GM12873 (cell line): ENCODE data around the gene RND3.

Source experiments
- CTCF ChIP-seq: IDR thresholded peaks from 2 replicates; pipeline ENCODE4 v1.5.1; 2012; ENCODE audit warnings: low read depth, mild to moderate bottlenecking, moderate library complexity, low read length, control low read depth; ENCODE audit not compliant: insufficient read depth; ENCODE audit errors: missing control alignments

RND3 gene

DNA sequence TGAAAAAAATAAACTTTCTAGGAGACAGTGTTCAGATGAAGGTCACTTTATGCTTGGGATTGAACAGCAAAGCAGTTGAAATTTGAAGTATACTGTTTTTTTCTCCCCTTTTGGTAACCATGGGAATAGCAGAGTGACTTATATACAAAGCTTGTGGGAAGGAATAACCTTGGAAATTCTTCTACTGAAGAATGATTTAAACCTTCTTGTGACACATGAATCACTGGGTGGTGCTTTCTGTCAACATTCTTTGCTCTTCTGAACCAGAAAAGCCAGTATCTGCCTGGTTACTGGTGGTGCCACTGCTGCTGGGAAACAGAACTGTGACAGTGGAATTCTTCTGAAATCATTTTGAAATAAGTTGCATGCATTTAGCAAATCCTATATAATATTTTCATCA lies 39.4 kb upstream of the RND3 start:
- TF ChIP-seq CTCF: no peak

GRCh38 chr2:150526006-150526405 lies 38.5 kb upstream of the RND3 start:
- no peak for TF ChIP-seq CTCF

GRCh38 chr2:150522269-150522668 lies 34.8 kb upstream of the RND3 start:
- TF ChIP-seq CTCF: no peak

GRCh38 chr2:150520887-150521664 lies 33.6 kb upstream of the RND3 start:
- no peak for TF ChIP-seq CTCF

DNA sequence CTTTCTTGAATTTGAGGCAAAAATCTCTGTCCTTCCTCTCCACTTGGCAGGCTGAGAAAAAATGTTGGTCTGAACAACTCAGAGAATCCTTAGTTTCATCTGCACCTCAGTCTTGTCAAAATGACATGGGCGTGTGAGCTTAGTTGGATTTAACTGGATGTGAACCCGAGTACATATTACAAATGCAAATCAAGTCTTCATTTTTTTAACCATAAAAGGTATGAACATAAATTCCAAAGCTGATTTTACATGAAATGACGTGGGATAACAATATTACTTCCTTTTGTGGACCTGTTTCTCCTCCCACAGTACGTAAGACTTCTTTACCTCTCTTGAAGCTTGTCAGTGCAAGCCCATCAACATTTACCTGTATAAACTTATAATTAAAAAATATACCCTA lies 32.6 kb upstream of the RND3 start:
- no peak for TF ChIP-seq CTCF

DNA sequence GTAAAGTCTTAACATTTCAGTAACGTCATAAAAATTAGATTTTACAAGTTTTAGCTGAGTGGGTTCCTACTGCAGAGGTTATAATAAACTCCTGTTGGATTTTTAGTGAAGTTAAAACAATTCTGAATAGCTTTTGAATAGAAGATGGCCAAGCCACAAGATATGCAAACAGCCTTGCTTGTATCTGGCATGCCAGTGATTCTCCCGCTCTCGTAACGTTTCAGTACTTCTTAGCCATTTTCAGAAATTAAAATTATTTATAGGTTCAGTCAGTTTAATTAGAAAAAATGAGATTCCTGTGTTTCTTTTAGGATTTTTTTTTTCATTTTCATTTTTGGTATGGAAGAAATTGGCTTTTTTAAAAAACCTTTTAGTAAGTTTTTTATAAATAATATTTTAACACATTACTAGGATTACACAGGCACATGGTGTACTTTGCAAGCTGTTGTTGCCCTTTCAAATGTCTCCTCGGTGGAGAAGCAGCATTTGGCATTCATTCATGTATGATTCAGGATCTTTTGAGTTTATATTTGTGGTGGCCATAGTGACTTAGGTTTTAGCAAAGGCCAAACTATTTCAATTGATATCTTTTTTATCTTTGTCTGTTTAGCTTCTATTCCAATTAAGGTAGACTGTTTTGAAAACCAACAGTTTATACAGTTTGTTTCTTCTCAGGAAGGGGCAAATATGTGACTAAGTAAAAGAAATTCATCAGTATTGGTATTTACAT lies 30.6 kb upstream of the RND3 start:
- TF ChIP-seq CTCF: no peak

- TF ChIP-seq CTCF: no peak
Measured at GRCh38 chr2:150513647-150514046, 26.2 kb upstream of the RND3 start.
